Transverse colon (tissue), 4 donors: ENCODE data around the gene PNPLA1. TPM values are rescaled to one million over a fixed set of nuclear protein-coding genes. Genes with fewer than 3 reads are reported as not detected.

Experiments
- DNase-seq: peaks from one replicate; pipeline ENCODE4 v3.0.0-alpha.2; 2019
- H3K27ac ChIP-seq, 4 donors: fragments of 200-600 bp; sonication (generic); 2 replicates each; pipeline ENCODE4 v1.5.1; 2016 to 2018; ENCODE audit warnings: inconsistent platforms in 4 of 4
- H3K27me3 ChIP-seq: fragments of 200-600 bp; sonication (generic); 2 replicates; pipeline ENCODE4 v1.5.1; 2017; ENCODE audit warnings: inconsistent platforms
- H3K36me3 ChIP-seq, 4 donors: fragments of 200-600 bp; sonication (generic); 2 replicates each; pipeline ENCODE4 v1.5.1; 2017 to 2019; ENCODE audit warnings: inconsistent platforms in 4 of 4
- H3K4me1 ChIP-seq, 4 donors: fragments of 200-600 bp; sonication (generic); 2 replicates each; pipeline ENCODE4 v1.5.1; 2017 to 2020; ENCODE audit warnings: inconsistent platforms in 4 of 4
- H3K4me3 ChIP-seq, 4 donors: fragments of 200-600 bp; sonication (generic); 1 replicate in 1 of 4; 2 replicates in 3 of 4; pipeline versions ENCODE4 v1.5.1 to v1.6.1; 2017 to 2019; ENCODE audit warnings: inconsistent platforms in 4 of 4
- H3K9me3 ChIP-seq, 2 donors: fragments of 200-600 bp; sonication (generic); 2 replicates each; pipeline ENCODE4 v1.5.1; 2017 to 2019; ENCODE audit warnings: inconsistent platforms in 2 of 2
- EP300 ChIP-seq: sonication (generic); formaldehyde crosslinking; IDR thresholded peaks from one replicate; pipeline ENCODE4 v1.6.1; 2017; ENCODE audit warnings: antibody characterized with exemption, low read depth
- POLR2A ChIP-seq: fragments of 450-650 bp; IDR thresholded peaks from one replicate; pipeline ENCODE4 v1.6.1; 2016; ENCODE audit warnings: antibody characterized with exemption, mild to moderate bottlenecking, moderate library complexity
- POLR2AphosphoS5 ChIP-seq, 3 donors: sonication (generic); formaldehyde crosslinking; IDR thresholded peaks; one replicate each; pipeline ENCODE4 v1.6.1; 2016; ENCODE audit warnings: antibody characterized with exemption in 3 of 3
- WGBS, 2 donors: methylation state at CpG; one replicate each; pipeline ENCODE4 v1.1.5; 2018; ENCODE audit warnings: low coverage in 1 of 2; 5-methylcytosine and 5-hydroxymethylcytosine counted together
- in situ Hi-C, 4 donors: fragments of 200-750 bp; cut with MboI; loops; one replicate each; pipeline versions ENCODE4 v1.15.0 to v1.15.1; 2017; ENCODE audit warnings: low sequenced_read_pairs in 3 of 4, low pct_ligation_motif_present in 1 of 4, low pct_unique_long_range_greater_than_20kb in 1 of 4
- intact Hi-C: fragments of 100-400 bp; cut with DNase I; formaldehyde crosslinking; loops from one replicate; pipeline ENCODE4 v1.15.1; 2023; ENCODE audit warnings: low total_unique reads
- total RNA-seq, 4 donors: library from RNA; depleted of rRNA; stranded (reverse); fragments of >200 nt; gene quantifications; one replicate each; pipeline ENCODE4 v1.1.0, GENCODE V29; 2016
- TF ChIP-seq, protein P1 (sequence below), 5 experiments: fragments of 200-600 bp in 3 of 5; fragments of 450-650 bp in 2 of 5; sonication (generic) in 3 of 5; IDR thresholded peaks; 1 replicate in 2 of 5; 2 replicates in 3 of 5; pipeline ENCODE4 v1.5.1; 2016 to 2017; ENCODE audit warnings: antibody characterized with exemption in 5 of 5, inconsistent platforms in 3 of 5, mild to moderate bottlenecking in 2 of 5, moderate library complexity in 1 of 5

Gene PNPLA1
- total RNA-seq, 4 donors from 2014 or later = 0.79 to 1.1 TPM; not detected in 2

- TF ChIP-seq EP300 = no peak
- Histone ChIP-seq H3K4me3 (no peak overlapping the region), H3K27me3 (no peaks in the 10 kb centered on the region), H3K4me1 (peaks cover 13 to 80% (median 40%) of the 10 kb centered on the region in 4 donors), H3K36me3 (peaks cover 0 to 20% (median 4%) of the 10 kb centered on the region in 4 donors), H3K9me3 (no peaks in the 10 kb centered on the region), H3K27ac (peak overlapping the region in 3 of 4 donors; percentile 49 to 55 (median 51))
- in situ Hi-C loops = no loop called here
- WGBS, 2 donors = 83% methylated on average over 1 of the region's 1 CpG; no CpG with 5 or more reads in 1 of the 2 donors
- DNase-seq = no peak
- intact Hi-C loops = no loop called here
Measured at GRCh38 chr6:36223706-36224105, 46.2 kb upstream of the PNPLA1 start.

- intact Hi-C loops = no loop called here
Measured at GRCh38 chr6:36224918-36225461, 44.9 kb upstream of the PNPLA1 start.

DNA sequence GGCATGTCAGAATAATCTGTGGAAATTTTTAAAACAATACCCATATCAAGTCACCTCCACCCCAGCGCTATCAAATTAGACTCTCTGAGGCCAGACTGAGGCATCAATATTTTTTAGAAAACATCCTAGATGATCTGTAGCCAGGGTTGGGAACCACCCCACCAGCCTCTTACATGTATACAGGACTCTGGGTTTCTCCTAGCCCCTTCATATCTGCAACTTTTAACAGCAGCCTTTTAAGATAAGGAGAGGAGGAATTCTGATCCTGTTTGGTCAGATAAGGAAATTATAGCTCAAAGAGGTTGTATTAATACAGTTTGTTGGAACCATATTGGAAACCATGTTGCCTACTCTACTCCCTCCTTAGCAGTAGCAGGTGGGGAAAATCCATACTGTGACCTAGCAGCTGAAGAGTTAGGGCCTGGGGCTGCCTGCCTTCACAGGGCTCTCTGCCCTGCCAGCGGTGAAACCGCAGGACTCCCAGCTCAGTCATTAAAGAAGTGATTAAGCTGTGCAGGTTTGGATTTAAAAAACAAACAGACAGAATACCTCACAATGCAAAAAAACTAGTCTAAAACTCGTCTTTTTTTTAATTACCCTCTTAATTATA lies 43.3 kb upstream of the PNPLA1 start:
- Histone ChIP-seq H3K36me3 (peaks cover 0 to 35% (median 13%) of the 10 kb centered on the region in 4 donors), H3K4me3 (no peak overlapping the region), H3K9me3 (no peaks in the 10 kb centered on the region), H3K27ac (peak overlapping the region in 2 of 4 donors; percentile 14 to 78), H3K27me3 (no peaks in the 10 kb centered on the region), H3K4me1 (peaks cover 7 to 53% (median 33%) of the 10 kb centered on the region in 4 donors)
- 40 to 75% methylated on average over 3 to 4 of the region's 4 CpGs for WGBS, 2 donors
- intact Hi-C loops (no loop called here), in situ Hi-C loops (no loop called here)
- TF ChIP-seq POLR2AphosphoS5 (IDR thresholded peaks at IDR 0.05) (no peak), EP300 (no peak), POLR2A (no peak)
- TF ChIP-seq, protein P1, sequence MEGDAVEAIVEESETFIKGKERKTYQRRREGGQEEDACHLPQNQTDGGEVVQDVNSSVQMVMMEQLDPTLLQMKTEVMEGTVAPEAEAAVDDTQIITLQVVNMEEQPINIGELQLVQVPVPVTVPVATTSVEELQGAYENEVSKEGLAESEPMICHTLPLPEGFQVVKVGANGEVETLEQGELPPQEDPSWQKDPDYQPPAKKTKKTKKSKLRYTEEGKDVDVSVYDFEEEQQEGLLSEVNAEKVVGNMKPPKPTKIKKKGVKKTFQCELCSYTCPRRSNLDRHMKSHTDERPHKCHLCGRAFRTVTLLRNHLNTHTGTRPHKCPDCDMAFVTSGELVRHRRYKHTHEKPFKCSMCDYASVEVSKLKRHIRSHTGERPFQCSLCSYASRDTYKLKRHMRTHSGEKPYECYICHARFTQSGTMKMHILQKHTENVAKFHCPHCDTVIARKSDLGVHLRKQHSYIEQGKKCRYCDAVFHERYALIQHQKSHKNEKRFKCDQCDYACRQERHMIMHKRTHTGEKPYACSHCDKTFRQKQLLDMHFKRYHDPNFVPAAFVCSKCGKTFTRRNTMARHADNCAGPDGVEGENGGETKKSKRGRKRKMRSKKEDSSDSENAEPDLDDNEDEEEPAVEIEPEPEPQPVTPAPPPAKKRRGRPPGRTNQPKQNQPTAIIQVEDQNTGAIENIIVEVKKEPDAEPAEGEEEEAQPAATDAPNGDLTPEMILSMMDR (IDR thresholded peaks at IDR 0.05) = no peak
- no peak for DNase-seq

More at GRCh38 chr6:36224918-36225461, 44.9 kb upstream of the PNPLA1 start:
- Histone ChIP-seq H3K27ac (peak overlapping the region in 1 of 4 donors; percentile 22), H3K9me3 (no peaks in the 10 kb centered on the region), H3K27me3 (no peaks in the 10 kb centered on the region), H3K4me3 (no peak overlapping the region), H3K4me1 (peaks cover 13 to 69% (median 36%) of the 10 kb centered on the region in 4 donors), H3K36me3 (peaks cover 0 to 20% (median 6%) of the 10 kb centered on the region in 4 donors)
- DNase-seq = no peak
- 60 to 86% methylated on average over 1 to 5 of the region's 5 CpGs for WGBS, 2 donors
- in situ Hi-C loops = no loop called here
- no peak for TF ChIP-seq EP300
- TF ChIP-seq, protein P1 (IDR thresholded peaks at IDR 0.05) = no peak
- no peak for TF ChIP-seq POLR2AphosphoS5 (IDR thresholded peaks at IDR 0.05)
- TF ChIP-seq POLR2A = no peak

DNA sequence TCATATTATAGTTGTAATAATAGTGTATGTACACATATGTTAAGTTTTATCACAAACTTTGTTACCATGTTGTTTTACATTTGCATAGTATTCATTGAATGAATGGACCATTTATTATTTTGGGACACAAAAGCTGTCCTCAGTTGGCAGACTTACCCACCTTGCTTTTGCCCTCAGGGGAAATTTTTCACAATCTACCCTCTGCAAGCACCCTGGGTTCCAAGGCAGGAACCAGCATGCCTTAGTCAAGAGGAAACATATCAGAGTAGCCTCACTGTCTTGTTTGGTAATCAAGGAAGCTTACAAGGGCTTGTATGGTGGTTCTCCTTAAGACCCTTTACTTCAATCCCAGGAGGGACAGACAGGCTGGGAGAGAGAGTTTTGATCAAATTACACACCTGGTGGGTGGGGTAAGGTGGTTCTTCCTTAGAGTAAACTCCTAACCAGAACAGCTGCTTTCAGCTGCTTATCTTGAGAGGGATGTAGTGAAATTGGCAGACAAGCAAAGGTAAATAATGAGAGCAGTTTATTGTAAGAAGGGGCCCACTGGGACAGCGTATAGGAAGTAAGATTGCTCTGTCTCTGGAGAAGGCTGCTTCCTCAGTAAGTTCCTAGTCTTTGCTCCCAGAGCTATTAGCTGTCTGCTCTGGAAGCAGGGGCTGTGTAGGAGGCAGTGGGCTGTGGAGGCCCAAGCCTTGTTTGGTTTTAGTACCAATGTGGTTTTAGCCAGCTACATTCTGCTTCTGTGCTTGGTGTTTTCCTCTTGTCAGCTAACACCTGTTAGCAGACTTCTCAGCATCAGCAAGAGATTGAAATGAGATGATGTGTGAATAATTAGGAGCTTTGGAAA lies 42.3 kb upstream of the PNPLA1 start:
- in situ Hi-C loops = no loop called here
- no peak for DNase-seq
- WGBS, 2 donors = 45 to 80% methylated on average over 1 of the region's 1 CpG
- peak overlapping the region; percentile 64 to 78 (median 66) for H3K27ac ChIP-seq
- no peak overlapping the region for H3K4me3 ChIP-seq
- peaks cover 0 to 46% (median 26%) of the 10 kb centered on the region in 4 donors for H3K4me1 ChIP-seq
- H3K9me3 ChIP-seq = no peaks in the 10 kb centered on the region
- intact Hi-C loops = no loop called here
- peaks cover 0 to 35% (median 16%) of the 10 kb centered on the region in 4 donors for H3K36me3 ChIP-seq
- TF ChIP-seq POLR2AphosphoS5 (IDR thresholded peaks at IDR 0.05) (peak; percentile 13 to 38 (median 24)), EP300 (no peak)
- H3K27me3 ChIP-seq = no peaks in the 10 kb centered on the region

DNA sequence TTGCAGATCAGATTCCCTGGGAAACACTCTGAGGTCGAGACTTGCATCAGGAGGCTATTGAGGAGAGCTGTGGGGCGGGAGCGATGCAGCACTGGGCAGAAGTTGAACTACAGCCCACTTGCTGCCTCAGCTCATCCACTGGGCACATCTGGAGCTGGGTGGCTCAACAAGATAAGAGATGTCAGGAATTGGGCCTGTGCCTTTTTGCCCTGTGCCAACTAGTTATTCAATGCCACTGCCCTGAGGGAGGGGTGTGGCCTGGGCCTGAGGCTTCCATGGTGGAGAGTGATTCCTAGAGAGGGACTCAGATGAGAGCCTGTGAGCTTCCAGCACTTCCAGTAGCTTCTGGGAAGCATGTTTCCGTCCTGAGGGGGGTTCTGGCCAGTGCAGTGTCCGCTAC lies 40.6 kb upstream of the PNPLA1 start:
- Histone ChIP-seq H3K4me3 (no peak overlapping the region), H3K9me3 (no peaks in the 10 kb centered on the region), H3K27ac (no peak overlapping the region), H3K27me3 (no peaks in the 10 kb centered on the region), H3K36me3 (peaks cover 0 to 32% (median 14%) of the 10 kb centered on the region in 4 donors), H3K4me1 (peaks cover 0 to 32% (median 17%) of the 10 kb centered on the region in 4 donors)
- DNase-seq = no peak
- in situ Hi-C loops = no loop called here
- 89% methylated on average over 5 of the region's 5 CpGs; no CpG with 5 or more reads in 1 of the 2 donors for WGBS, 2 donors
- TF ChIP-seq POLR2A = no peak
- TF ChIP-seq POLR2AphosphoS5 (IDR thresholded peaks at IDR 0.05) = no peak
- TF ChIP-seq EP300 = no peak
- TF ChIP-seq, protein P1 (IDR thresholded peaks at IDR 0.05) = no peak
- intact Hi-C loops = no loop called here
